H1 (cell line): ENCODE measurements around the gene FRMD3. TPM values are rescaled to one million over a fixed set of nuclear protein-coding genes. Genes with fewer than 3 reads are reported as not detected.

ENCODE experiments used
- CTCF ChIA-PET: fragments of 300-600 bp; sonication (Branson Sonifier 250); formaldehyde crosslinking; loops from one replicate; lab custom pipeline; 2021; ENCODE audit not compliant: partially characterized antibody; lab: Charles Lee
- POLR2A ChIA-PET: fragments of 300-600 bp; sonication (Branson Sonifier 250); formaldehyde crosslinking; loops from one replicate; lab custom pipeline; 2021; ENCODE audit warnings: inconsistent platforms; ENCODE audit not compliant: partially characterized antibody; lab: Charles Lee
- DNase-seq, 2 experiments: peaks; one replicate each; pipeline versions ENCODE4 v3.0.0 to v3.0.0-alpha.2; 2010 to 2022; ENCODE audit warnings: low spot score in 2 of 2, low read depth in 1 of 2, mixed read lengths in 1 of 2
- FAIRE-seq: peaks from 2 replicates; lab custom pipeline; 2011; peaks lifted over from hg19 to GRCh38; lab: Jason Lieb, UNC
- H2AFZ ChIP-seq: 2 replicates; pipeline ENCODE4 v1.8.1; 2012; ENCODE audit warnings: low read length, inconsistent platforms
- H2AK5ac ChIP-seq: 2 replicates; pipeline ENCODE4 v1.6.1; 2013; ENCODE audit warnings: low read depth, low read length
- H2BK120ac ChIP-seq: replicated peaks from 2 replicates; pipeline ENCODE3; 2013; ENCODE audit warnings: low read depth, low read length, inconsistent platforms
- H2BK12ac ChIP-seq: 2 replicates; pipeline ENCODE4 v1.6.1; 2013; ENCODE audit warnings: low read depth, low read length
- H2BK15ac ChIP-seq: 2 replicates; pipeline ENCODE4 v1.6.1; 2013; ENCODE audit warnings: low read length
- H2BK20ac ChIP-seq: 2 replicates; pipeline ENCODE4 v1.6.1; 2013; ENCODE audit warnings: low read length
- H2BK5ac ChIP-seq: 2 replicates; pipeline ENCODE4 v1.6.1; 2013; ENCODE audit warnings: low read depth, low read length
- H3K14ac ChIP-seq: 2 replicates; pipeline ENCODE4 v1.6.1; 2013; ENCODE audit warnings: inconsistent platforms; ENCODE audit not compliant: insufficient read length
- H3K18ac ChIP-seq: 2 replicates; pipeline ENCODE4 v1.6.1; 2013; ENCODE audit warnings: low read length; ENCODE audit errors: extremely low read depth
- H3K23ac ChIP-seq: 2 replicates; pipeline ENCODE4 v1.6.1; 2013; ENCODE audit warnings: inconsistent platforms; ENCODE audit not compliant: insufficient read length
- H3K23me2 ChIP-seq: 2 replicates; pipeline ENCODE4 v1.6.1; 2013; ENCODE audit warnings: low read depth, low read length
- H3K27ac ChIP-seq: 2 replicates; pipeline ENCODE4 v1.6.1; 2011; ENCODE audit warnings: low read depth, low read length, inconsistent platforms
- H3K27me3 ChIP-seq, 4 experiments: replicated peaks in 1 of 4; 1 replicate in 1 of 4; 2 replicates in 3 of 4; pipeline versions ENCODE4 v1.6.1 to v1.8.1; 2011 to 2013; ENCODE audit warnings: low read length in 3 of 4, mild to moderate bottlenecking in 3 of 4, inconsistent platforms in 2 of 4, mixed read lengths in 2 of 4, moderate library complexity in 1 of 4; ENCODE audit not compliant: control insufficient read depth in 3 of 4, insufficient read depth in 3 of 4; ENCODE audit errors: extremely low read depth in 1 of 4
- H3K36me3 ChIP-seq, 4 experiments: 2 replicates each; pipeline versions ENCODE4 v1.6.1 to v1.8.1; 2011 to 2013; ENCODE audit warnings: mild to moderate bottlenecking in 4 of 4, low read length in 3 of 4, moderate library complexity in 2 of 4, control low read depth in 1 of 4, inconsistent platforms in 1 of 4; ENCODE audit not compliant: insufficient read depth in 4 of 4, control insufficient read depth in 2 of 4
- H3K4ac ChIP-seq: replicated peaks from 2 replicates; pipeline ENCODE3; 2013; ENCODE audit warnings: low read length, low read depth, mixed read lengths, inconsistent platforms; ENCODE audit not compliant: insufficient read length
- H3K4me1 ChIP-seq, 4 experiments: replicated peaks in 1 of 4; 1 replicate in 1 of 4; 2 replicates in 3 of 4; pipeline versions ENCODE4 v1.6.1 to v1.8.1; 2011 to 2013; ENCODE audit warnings: low read length in 3 of 4, inconsistent platforms in 2 of 4, mixed read lengths in 1 of 4; ENCODE audit not compliant: insufficient read depth in 4 of 4, control insufficient read depth in 3 of 4
- H3K4me2 ChIP-seq, 2 experiments: 2 replicates each; pipeline versions ENCODE4 v1.6.1 to v1.8.1; 2011 to 2013; ENCODE audit warnings: low read depth in 2 of 2, low read length in 2 of 2, control low read depth in 1 of 2, inconsistent platforms in 1 of 2, mild to moderate bottlenecking in 1 of 2; ENCODE audit not compliant: insufficient read depth in 1 of 2
- H3K4me3 ChIP-seq, 4 experiments: fragments of 200-600, 300-600 bp in 1 of 4; sonication (generic), shearing (Covaris generic), sonication (Bioruptor Twin) in 1 of 4; 2 replicates each; pipeline versions ENCODE4 v1.5.1 to v1.8.1; 2011 to 2016; ENCODE audit warnings: low read length in 4 of 4, low read depth in 3 of 4, control low read depth in 2 of 4, inconsistent platforms in 2 of 4, mild to moderate bottlenecking in 2 of 4, mixed read lengths in 1 of 4, moderate library complexity in 1 of 4; ENCODE audit not compliant: insufficient read depth in 2 of 4; ENCODE audit errors: extremely low read depth in 1 of 4
- H3K56ac ChIP-seq: replicated peaks from 2 replicates; pipeline ENCODE3; 2013; ENCODE audit warnings: low read depth, mild to moderate bottlenecking, mixed read lengths, low read length, inconsistent platforms; ENCODE audit not compliant: insufficient read length
- H3K79me1 ChIP-seq: 2 replicates; pipeline ENCODE4 v1.6.1; 2013; ENCODE audit warnings: low read depth, low read length, control low read depth
- H3K79me2 ChIP-seq, 2 experiments: 2 replicates each; pipeline versions ENCODE4 v1.6.1 to v1.8.1; 2012 to 2013; ENCODE audit warnings: low read length in 2 of 2, mild to moderate bottlenecking in 2 of 2, inconsistent platforms in 1 of 2; ENCODE audit not compliant: insufficient read depth in 2 of 2, control insufficient read depth in 1 of 2
- H3K9ac ChIP-seq, 4 experiments: replicated peaks in 1 of 4; 1 replicate in 1 of 4; 2 replicates in 3 of 4; pipeline versions ENCODE4 v1.6.1 to v1.8.1; 2011 to 2013; ENCODE audit warnings: low read depth in 3 of 4, low read length in 3 of 4, control low read depth in 2 of 4, mild to moderate bottlenecking in 2 of 4, moderate library complexity in 2 of 4, inconsistent platforms in 1 of 4; ENCODE audit errors: extremely low read depth in 1 of 4
- H3K9me3 ChIP-seq, 2 experiments: 2 replicates each; pipeline versions ENCODE4 v1.6.1 to v1.8.1; 2012 to 2013; ENCODE audit warnings: mild to moderate bottlenecking in 2 of 2, moderate library complexity in 2 of 2, control low read depth in 1 of 2, inconsistent platforms in 1 of 2, low read depth in 1 of 2, low read length in 1 of 2, mixed read lengths in 1 of 2; ENCODE audit not compliant: insufficient read depth in 2 of 2
- H4K20me1 ChIP-seq, 2 experiments: replicated peaks in 1 of 2; 2 replicates each; pipeline versions ENCODE3 to v1.8.1; 2011 to 2013; ENCODE audit warnings: inconsistent platforms in 2 of 2, low read length in 2 of 2, mild to moderate bottlenecking in 1 of 2; ENCODE audit not compliant: insufficient read depth in 2 of 2, control insufficient read depth in 1 of 2
- H4K5ac ChIP-seq: 2 replicates; pipeline ENCODE4 v1.6.1; 2013; ENCODE audit warnings: low read length, low read depth, mixed read lengths, inconsistent platforms; ENCODE audit not compliant: insufficient read length
- H4K8ac ChIP-seq: 2 replicates; pipeline ENCODE4 v1.8.0; 2013; ENCODE audit warnings: mild to moderate bottlenecking, moderate library complexity, low read length, inconsistent platforms; ENCODE audit not compliant: insufficient read depth; ENCODE audit errors: extremely low read depth
- H4K91ac ChIP-seq: replicated peaks from 2 replicates; pipeline ENCODE3; 2013; ENCODE audit warnings: low read length, mixed read lengths, inconsistent platforms; ENCODE audit not compliant: insufficient read length
- BACH1 ChIP-seq: IDR thresholded peaks from 2 replicates; pipeline ENCODE4 v1.6.1; 2012; ENCODE audit warnings: low read length, improper control_type of control experiment
- JUND ChIP-seq: IDR thresholded peaks from 2 replicates; pipeline ENCODE4 v1.6.1; 2011; ENCODE audit warnings: mild to moderate bottlenecking, improper control_type of control experiment, low read length
- RXRA ChIP-seq: IDR thresholded peaks from 2 replicates; pipeline ENCODE4 v1.6.1; 2011; ENCODE audit warnings: low read depth, mild to moderate bottlenecking, low read length, moderate library complexity; ENCODE audit not compliant: insufficient read depth
- SP1 ChIP-seq: IDR thresholded peaks from 2 replicates; pipeline ENCODE4 v1.6.1; 2011; ENCODE audit warnings: low read depth, low read length
- SUZ12 ChIP-seq: fragments of 200-600 bp; sonication (generic); IDR thresholded peaks from 2 replicates; pipeline ENCODE4 v1.6.1; 2012; ENCODE audit warnings: mild to moderate bottlenecking, inconsistent platforms, low read length, moderate library complexity, mixed read lengths
- TEAD4 ChIP-seq: IDR thresholded peaks from 2 replicates; pipeline ENCODE4 v1.6.1; 2012; ENCODE audit warnings: low read depth, low read length, inconsistent platforms, mixed read lengths
- WGBS, 2 experiments: shearing (Covaris generic) in 1 of 2; methylation state at CpG; one replicate each; pipeline versions ENCODE4 v1.1.6 to v1.1.7; 2013 to 2015; ENCODE audit warnings: low lambda C conversion rate in 2 of 2, mixed read lengths in 2 of 2, inconsistent platforms in 1 of 2, low coverage in 1 of 2, missing lambda C conversion rate in 1 of 2; ENCODE audit not compliant: insufficient replicate concordance in 2 of 2, insufficient coverage in 1 of 2, insufficient read length in 1 of 2; ENCODE audit errors: extremely low coverage in 1 of 2, missing lambda C conversion rate in 1 of 2; 5-methylcytosine and 5-hydroxymethylcytosine counted together
- polyA plus RNA-seq, 7 experiments: library from polyadenylated mRNA; depleted of rRNA in 3 of 7; stranded (reverse) in 5 of 7; unstranded in 2 of 7; fragments of >200 nt in 5 of 7; fragments of 200-250 nt in 2 of 7; gene quantifications; 1 replicate in 5 of 7; 2 replicates in 1 of 7; 4 replicates in 1 of 7; pipeline versions ENCODE4 v1.2.1 to v1.2.3, GENCODE V29; 2011 to 2013; ENCODE audit warnings: missing spikeins in 2 of 7, mixed read lengths in 2 of 7
- total RNA-seq: library from RNA; stranded (reverse); fragmentation: NEBNext Ultra II Directional; extraction: Animal tissue kit (Norgen Biotek cat#: 25700); gene quantifications from 2 replicates; pipeline ENCODE4 v1.2.1, GENCODE V29; 2021

Gene FRMD3
- total and polyA plus RNA-seq, 2 of the 8 experiments (the other 6 are each of a cell fraction or from before 2014, with no cell fraction given) = 0.15 to 1.4 TPM

DNA sequence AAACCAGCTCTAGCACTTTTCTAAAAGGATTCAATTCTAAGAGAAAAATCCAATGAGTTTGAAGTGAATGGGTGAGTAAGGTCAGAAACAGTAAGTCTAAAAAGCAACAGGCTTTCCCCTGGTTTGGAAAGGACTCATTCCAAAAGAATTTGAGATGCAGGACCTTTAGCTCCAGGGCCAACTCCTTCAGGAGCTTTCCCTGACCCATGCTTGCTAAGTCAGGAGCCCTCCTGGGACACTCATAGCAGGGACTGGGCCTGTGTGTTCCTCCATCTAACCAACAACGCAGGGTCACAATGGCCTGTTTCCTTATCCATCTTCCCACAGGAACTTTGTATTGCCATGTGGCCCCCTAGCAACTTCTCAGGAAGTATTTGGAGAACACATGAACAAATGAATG is 198.8 kb downstream of the FRMD3 start:
- no peak overlapping the region for H3K23ac ChIP-seq
- H2BK15ac ChIP-seq = no peak overlapping the region
- no peaks in the 10 kb centered on the region for H3K27me3 ChIP-seq
- no peak overlapping the region for H3K9ac ChIP-seq
- no peak overlapping the region for H2AK5ac ChIP-seq
- no peaks in the 10 kb centered on the region for H3K23me2 ChIP-seq
- WGBS, 2 experiments = 100% methylated on average over 1 of the region's 1 CpG; no CpG with 5 or more reads in 1 of the 2 experiments
- H2BK5ac ChIP-seq = no peak overlapping the region
- ChIA-PET POLR2A (no interaction called here), CTCF (interaction anchor here (1.0 to 6.4 kb wide), 4 partner anchors 9 to 205 kb away, joined by 3 to 51 read pairs (median 5); no protein-coding TSS in a partner anchor)
- no peaks in the 10 kb centered on the region for H3K79me1 ChIP-seq
- no peak overlapping the region for H4K8ac ChIP-seq
- H3K4me2 ChIP-seq = no peak overlapping the region
- H3K4me1 ChIP-seq = peaks cover 0 to 2% (median 0%) of the 10 kb centered on the region in 4 experiments; a peak in 2 of 7 replicates
- no peak for DNase-seq
- no peak for TF ChIP-seq TEAD4
- no peak for TF ChIP-seq BACH1
- no peak for TF ChIP-seq RXRA
- no peak for TF ChIP-seq SUZ12
- no peak for TF ChIP-seq SP1
- no peak for TF ChIP-seq JUND
- TF ChIP-seq, all 59 proteins: peak for 0
- H3K14ac ChIP-seq = no peak overlapping the region
- no peak overlapping the region for H3K18ac ChIP-seq
- no peak overlapping the region for H2BK12ac ChIP-seq
- no peak overlapping the region for H4K5ac ChIP-seq
- no peak overlapping the region for H2AFZ ChIP-seq
- H4K20me1 ChIP-seq = no peaks in the 10 kb centered on the region
- H2BK20ac ChIP-seq = no peak overlapping the region
- no peak for FAIRE-seq
- H3K79me2 ChIP-seq = no peaks in the 10 kb centered on the region
- H3K4ac ChIP-seq = no peak overlapping the region
- no peak overlapping the region for H4K91ac ChIP-seq
- no peak overlapping the region for H3K4me3 ChIP-seq
- H3K56ac ChIP-seq = no peak overlapping the region
- H3K9me3 ChIP-seq = no peaks in the 10 kb centered on the region
- H3K36me3 ChIP-seq = no peaks in the 10 kb centered on the region
- H2BK120ac ChIP-seq = no peak overlapping the region
- no peak overlapping the region for H3K27ac ChIP-seq
